EH (cell line): ENCODE results near the gene BTBD17.

Experiments
- DNase-seq: peaks from one replicate; pipeline ENCODE4 v3.0.0-alpha.2; 2015; ENCODE audit warnings: low read depth

BTBD17 gene

DNA sequence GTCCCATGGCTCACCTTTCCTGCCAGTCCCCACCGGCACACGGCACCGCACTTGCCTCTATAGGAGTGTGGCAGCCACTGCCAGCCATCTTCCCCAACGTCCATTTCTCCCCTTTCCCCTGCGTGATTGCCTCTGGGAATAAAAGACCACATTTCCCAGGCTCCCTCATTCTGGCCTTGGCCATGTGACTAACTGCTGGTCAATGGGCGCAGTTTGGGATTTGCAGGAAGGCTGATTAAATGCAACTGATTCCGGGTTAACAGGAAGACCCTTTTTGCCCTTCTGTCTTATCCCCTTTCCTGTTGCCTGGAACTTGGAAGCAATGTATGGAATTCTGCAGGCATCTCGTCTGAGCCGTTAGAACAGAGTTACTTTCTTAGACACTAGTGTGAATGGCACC, 3.0 kb downstream of the BTBD17 start:
- DNase-seq, result no peak

GRCh38 chr17:74357466-74357809, 4.2 kb downstream of the BTBD17 start:
- no peak for DNase-seq

- DNase-seq, result no peak
These were observed 4.8 kb downstream of the BTBD17 start for GRCh38 chr17:74356646-74357465.

DNA sequence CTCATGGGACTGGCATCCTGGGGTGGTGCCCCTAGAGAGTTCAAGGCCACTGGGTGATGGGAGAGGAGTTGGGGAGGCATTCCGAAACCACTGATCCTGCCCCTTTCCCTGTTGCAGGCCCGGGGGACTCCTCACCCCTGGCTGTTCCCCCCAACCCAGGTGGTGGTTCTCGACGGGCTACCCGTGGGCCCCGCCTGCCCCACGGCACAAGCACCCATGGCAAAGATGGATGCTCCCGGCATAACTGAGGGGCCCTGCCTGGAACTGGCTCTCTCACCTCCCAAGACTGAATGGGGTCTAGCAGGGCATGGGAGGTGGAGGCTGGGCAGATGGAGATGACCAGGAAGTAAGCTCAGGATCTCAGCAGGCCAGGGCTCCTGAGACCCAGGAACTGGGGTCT, 6.6 kb downstream of the BTBD17 start:
- no peak for DNase-seq

GRCh38 chr17:74354561-74354960, 7.1 kb downstream of the BTBD17 start:
- DNase-seq, result no peak

DNA sequence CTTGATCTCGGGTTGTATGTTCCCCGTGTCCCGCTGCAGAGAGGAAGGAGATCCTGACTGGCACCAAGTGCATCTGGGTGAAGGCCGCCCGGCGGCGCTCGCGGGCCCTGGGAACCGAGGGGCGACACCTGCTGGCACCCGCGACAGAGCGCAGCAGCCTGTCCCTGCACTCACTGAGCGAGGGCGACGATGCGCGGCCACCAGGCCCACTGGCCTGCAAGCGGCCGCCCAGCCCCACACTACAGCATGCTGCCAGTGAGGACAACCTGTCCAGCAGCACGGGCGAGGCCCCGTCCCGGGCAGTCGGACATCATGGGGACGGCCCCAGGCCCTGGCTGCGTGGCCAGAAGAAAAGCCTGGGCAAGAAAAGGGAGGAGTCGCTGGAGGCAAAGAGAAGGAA, 7.5 kb downstream of the BTBD17 start:
- DNase-seq, result no peak

DNA sequence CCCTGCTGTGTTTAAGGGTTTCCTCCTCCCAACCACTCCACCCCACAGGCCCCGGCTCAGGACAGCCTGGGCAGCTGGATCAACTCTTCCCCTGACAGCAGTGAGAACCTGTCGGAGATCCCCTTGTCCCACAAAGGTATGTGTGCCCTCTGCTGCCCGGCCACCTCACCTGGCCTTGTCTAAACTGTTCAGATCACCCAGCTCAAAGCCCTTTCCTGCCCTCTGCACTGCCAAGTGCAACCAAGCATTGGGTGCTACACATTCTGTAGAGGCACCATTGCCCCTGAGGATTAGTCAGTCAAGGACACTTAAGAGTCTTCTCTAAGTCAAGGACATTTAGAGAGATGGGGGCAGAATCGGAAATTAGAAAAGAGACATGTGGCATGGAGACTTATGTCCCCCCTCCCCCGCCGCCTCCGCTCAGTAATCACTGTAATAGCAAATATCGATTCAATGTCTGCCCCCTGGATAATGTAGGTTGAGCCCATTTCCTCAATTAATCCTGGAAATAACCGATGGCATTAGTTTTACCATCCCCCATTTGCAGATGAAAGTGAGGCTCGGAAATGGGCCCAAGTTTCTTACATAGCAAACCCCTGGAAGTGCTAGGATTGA, 8.1 kb downstream of the BTBD17 start:
- no peak for DNase-seq

DNA sequence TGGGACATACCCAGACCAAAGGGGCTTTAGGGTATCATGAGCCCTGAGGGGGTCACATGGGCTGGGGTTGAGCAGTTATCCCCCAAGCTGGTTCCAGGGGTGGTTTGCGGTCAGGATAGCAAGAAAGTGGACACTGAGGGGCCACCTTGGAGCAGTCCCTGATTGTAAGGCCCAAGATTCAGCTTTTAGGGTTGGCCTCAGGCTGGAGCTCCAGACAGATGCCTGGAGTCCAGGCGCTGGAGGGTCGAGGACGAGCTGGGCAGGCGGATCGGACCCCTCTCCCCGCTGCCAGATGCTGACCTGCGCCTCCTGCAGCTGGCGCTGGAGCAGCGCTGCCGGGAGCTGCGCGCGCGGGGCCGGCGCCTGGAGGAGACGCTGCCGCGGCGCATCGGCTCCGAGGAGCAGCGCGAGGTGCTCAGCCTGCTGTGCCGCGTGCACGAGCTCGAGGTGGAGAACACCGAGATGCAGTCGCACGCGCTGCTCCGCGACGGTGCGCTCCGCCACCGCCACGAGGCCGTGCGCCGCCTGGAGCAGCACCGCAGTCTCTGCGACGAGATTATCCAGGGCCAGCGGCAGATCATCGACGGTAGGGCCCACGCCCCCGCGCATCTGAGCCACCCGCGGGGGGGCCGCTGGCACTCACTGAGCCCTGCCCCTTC, 10.0 kb downstream of the BTBD17 start:
- DNase-seq, result no peak

DNA sequence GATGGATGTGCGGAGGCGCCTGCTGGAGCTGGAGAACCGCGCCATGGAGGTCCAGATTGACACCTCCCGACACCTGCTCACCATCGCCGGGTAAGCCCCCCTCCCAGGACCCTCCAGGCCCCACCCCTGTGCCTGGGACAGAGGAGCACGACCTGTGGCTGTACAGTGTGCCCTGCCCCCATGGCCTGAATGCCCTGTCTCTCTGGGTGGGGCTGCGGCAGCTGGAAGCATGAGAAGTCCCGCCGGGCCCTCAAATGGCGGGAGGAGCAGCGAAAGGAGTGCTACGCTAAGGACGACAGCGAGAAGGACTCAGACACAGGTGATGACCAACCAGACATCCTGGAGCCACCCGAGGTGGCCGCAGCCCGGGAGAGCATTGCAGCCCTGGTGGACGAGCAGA, 11.2 kb downstream of the BTBD17 start:
- no peak for DNase-seq

DNA sequence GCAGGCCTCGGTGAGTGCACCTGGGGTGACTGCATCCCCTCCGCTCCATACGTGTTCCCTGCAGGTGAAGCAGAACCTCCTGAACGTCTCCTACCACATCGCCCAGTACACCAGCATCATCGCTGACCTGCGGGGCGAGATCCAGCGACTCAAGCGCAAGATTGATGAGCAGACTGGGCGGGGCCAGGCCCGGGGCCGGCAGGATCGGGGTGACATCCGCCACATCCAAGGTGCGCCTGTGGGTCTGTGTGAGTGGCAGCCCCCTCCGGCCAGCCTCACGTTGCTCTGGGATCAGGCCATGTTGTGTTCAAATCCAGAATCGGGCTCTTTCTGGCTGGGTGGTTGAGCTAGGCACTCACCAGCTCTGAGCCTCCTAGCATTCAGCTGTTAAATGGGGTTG, 12.5 kb downstream of the BTBD17 start:
- DNase-seq, result no peak

DNA sequence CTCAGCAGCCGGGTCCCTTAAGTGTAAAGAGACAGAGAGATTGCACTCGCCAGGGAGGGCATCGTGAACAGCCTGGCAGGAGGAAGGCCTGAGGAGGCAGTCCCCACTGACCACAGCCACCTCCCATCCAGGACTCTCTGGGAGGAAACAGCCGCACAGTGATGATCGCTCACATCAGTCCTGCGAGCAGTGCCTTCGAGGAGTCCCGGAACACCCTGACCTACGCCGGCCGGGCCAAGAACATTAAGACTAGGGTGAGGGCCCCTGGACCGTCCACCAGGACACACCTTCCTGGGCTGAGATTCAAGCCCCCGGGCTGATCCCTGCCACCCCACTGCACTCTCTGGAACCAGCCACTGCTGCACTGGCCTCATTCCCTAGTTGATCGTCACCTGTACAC, 14.0 kb downstream of the BTBD17 start:
- no peak for DNase-seq

- no peak for DNase-seq
These were observed 16.0 kb downstream of the BTBD17 start for GRCh38 chr17:74345433-74346241.

DNA sequence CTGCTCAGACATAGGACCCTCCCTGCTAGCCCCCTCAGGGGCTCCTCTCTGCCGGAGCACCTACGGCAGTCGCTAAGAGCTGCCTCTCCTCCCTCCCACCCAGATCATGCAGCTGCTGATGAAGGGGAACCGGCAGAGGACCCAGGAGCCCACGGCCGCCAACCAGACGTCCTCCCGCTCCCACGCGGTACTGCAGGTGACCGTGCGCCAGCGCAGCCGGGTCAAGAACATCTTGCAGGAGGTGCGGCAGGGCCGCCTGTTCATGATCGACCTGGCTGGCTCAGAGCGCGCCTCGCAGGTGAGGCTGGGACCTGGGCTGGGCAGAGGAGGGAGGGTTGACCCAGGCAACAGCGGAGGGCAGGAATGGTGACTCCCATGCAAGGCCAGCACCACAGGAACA, 17.0 kb downstream of the BTBD17 start:
- no peak for DNase-seq

- DNase-seq, result no peak
These were observed 18.0 kb downstream of the BTBD17 start for GRCh38 chr17:74343526-74344284.

- no peak for DNase-seq
These were observed 18.5 kb downstream of the BTBD17 start for GRCh38 chr17:74343121-74343520.

DNA sequence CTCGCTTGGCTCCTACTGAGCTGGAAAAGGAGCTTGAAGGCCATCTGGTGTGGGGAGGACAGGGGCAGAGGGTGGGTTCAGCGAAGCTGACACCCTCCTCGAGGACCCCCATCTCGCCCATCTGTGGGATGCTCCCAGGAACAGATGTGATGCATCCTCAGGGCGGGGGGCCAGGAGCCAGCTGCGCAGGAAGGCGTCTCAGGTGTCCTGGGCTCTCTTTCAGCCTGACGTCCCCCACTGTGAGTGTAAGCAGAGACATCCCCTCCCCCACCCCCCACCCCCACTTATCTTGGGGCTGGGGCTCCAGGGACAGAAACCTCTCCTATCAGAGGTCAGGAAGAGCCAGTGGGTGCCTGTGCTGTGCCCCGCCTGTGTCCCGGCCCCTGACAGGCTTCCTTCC, 19.4 kb downstream of the BTBD17 start:
- no peak for DNase-seq

DNA sequence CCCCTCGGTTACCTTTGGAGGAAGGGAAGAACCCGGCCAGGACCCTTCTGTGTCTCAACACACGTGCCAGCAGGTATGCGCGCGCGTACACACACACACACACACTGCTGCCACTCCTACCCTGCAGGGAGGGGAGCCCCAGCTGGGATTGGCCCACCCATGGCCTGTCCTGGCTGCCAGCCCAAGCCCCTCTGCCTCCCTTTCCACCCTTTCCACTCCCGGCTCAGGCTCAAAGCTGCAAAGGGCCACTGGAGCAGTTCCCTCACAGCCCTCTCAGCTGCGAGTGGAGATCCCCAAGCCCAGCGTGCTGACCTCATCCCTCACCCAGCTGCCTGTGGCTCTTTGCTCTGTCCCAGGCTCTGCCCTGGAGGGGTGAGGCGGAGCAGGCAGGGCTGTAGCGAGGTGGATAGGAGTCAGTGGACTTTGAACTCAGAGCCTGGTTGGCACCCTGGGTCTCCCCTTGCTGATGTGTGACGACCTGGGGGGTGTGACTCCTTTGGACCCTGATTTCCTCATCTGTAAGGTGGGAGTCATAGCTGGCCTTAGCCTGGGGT, 21.1 kb downstream of the BTBD17 start:
- no peak for DNase-seq

- no peak for DNase-seq
These were observed 22.0 kb downstream of the BTBD17 start for GRCh38 chr17:74339537-74340195.

DNA sequence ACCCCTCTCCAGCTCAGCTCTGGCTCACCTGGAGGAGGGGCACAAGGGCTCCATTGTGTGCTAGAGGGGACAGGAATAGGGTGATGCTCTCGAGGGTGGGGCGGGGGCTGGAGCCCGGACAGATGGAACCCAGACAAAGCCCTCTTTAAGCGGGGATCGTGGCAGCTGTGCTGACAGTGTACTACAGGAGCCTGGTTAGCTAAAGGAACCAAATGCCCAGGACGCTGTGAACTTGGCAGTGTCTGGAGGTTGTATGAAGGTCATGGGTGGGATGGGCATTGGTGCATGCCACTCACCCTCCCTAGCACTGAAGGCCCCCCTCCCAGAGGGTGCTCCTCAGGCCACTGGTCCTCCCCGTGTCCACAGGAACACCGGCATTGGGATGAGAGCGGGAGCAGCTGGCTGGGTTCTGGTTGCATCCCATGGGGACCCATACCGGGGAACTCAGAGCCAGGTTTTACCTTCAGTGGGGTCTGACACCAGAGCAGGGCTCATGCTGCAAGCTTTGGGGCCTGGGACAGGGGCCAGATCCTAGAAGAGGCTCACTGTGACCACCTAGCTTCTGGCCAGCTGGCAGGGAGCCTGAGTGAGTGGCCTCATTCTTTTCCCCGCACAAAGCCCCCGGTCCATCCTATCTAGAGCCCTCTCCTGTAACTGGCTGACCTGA, 23.7 kb downstream of the BTBD17 start:
- no peak for DNase-seq

- DNase-seq, result no peak
These were observed 25.4 kb downstream of the BTBD17 start for GRCh38 chr17:74336307-74336706.
